Skin epidermis (tissue), 12 donors: ENCODE data around the gene FBXO2.
A peak's percentile ranks its signal among the peaks of the same experiment; 100 is the strongest.

ENCODE experiments used
- H3K27ac ChIP-seq, 21 experiments: fragments of 200-600 bp; sonication (generic) in 11 of 21; one replicate each; pipeline ENCODE4 v1.5.0; 2020; ENCODE audit warnings: mild to moderate bottlenecking in 3 of 21, inconsistent platforms in 2 of 21, moderate library complexity in 2 of 21
- H3K4me3 ChIP-seq, 7 experiments: fragments of 200-600 bp; sonication (generic) in 2 of 7; one replicate each; pipeline ENCODE4 v1.5.0; 2020; ENCODE audit warnings: inconsistent platforms in 2 of 7, mild to moderate bottlenecking in 2 of 7, moderate library complexity in 1 of 7

Gene FBXO2, protein sequence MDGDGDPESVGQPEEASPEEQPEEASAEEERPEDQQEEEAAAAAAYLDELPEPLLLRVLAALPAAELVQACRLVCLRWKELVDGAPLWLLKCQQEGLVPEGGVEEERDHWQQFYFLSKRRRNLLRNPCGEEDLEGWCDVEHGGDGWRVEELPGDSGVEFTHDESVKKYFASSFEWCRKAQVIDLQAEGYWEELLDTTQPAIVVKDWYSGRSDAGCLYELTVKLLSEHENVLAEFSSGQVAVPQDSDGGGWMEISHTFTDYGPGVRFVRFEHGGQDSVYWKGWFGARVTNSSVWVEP

GRCh38 chr1:11654137-11654938, at the start of gene FBXO2, which contains the start of gene FBXO44:
TSS of gene FBXO2 (minus strand) at chr1:11654429. CDS start at chr1:11654340, 89 bp downstream.
TSS of gene FBXO44 (plus strand) at chr1:11654877. CDS start at chr1:11655836, 959 bp downstream.
- peak within 1 kb of the TSS in 19 of 21 experiments; percentile 4 to 87 (median 69) for H3K27ac ChIP-seq
- peak within 1 kb of the TSS; percentile 56 to 83 (median 67) for H3K4me3 ChIP-seq

DNA sequence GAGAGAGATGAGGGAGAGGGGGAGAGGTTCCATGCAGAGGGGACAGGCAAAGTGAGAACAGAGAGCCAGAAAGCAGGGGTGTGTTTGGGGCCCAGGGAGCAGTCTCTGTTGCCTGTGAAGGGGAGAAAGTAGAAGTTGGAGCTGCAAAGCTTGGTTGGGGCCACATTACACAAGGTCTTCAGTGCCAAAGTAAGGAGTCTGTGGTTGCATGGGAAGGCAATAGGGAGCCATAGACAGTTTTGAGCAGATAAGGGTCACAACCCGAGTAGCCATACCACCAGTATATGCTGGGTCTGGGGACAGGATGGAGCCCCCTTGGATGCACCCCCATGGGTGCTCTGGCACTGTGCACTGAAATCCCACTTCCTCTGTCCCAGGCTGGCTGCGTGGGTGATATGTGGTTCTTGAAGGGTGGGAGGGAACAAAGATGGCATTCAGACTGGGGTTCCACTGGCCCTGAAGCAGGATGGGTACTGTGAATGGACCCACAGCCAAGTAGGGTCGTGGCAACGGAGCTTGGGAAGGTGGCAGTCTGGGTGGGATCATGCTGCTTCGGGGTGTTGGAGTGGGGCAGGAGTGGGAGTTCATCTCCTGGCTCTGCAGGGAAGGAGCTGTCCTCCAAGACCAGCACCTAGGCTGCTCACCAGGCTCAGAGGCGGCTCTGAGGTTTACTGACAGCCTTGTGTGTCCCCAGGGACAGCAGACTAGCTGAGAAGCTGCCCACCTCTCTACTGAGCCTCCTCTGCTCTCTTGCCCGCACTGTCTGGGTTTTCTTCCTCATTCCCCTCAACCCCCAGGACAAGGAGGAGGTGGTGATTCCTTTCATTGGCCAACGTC, 49.3 kb upstream of the FBXO2 start:
- Histone ChIP-seq H3K27ac (no peak overlapping the region), H3K4me3 (no peak overlapping the region)

GRCh38 chr1:11701981-11702803, 48.0 kb upstream of the FBXO2 start:
- no peak overlapping the region for H3K4me3 ChIP-seq
- H3K27ac ChIP-seq: no peak overlapping the region

DNA sequence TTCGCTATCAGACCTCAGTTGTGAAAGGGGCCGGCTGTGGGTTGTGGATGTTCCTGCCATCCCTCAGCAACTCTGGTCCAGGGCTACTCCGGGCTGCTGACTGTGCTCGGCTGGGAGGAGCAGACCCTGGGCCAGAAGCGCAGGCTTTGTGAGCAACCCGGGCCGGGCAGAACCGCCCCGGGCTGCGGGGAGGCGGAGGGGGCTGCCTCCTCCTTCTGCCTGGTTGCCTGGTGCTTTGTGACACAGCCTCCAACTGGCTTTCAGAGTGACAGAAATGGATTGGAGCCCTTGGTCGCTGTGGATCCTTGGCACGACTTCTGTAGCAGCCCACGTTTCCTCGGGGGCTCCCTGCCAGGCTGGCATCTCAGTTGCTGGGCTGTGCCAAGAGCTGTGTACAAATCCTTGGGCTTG, 47.3 kb upstream of the FBXO2 start:
- no peak overlapping the region for H3K27ac ChIP-seq
- H3K4me3 ChIP-seq: no peak overlapping the region

DNA sequence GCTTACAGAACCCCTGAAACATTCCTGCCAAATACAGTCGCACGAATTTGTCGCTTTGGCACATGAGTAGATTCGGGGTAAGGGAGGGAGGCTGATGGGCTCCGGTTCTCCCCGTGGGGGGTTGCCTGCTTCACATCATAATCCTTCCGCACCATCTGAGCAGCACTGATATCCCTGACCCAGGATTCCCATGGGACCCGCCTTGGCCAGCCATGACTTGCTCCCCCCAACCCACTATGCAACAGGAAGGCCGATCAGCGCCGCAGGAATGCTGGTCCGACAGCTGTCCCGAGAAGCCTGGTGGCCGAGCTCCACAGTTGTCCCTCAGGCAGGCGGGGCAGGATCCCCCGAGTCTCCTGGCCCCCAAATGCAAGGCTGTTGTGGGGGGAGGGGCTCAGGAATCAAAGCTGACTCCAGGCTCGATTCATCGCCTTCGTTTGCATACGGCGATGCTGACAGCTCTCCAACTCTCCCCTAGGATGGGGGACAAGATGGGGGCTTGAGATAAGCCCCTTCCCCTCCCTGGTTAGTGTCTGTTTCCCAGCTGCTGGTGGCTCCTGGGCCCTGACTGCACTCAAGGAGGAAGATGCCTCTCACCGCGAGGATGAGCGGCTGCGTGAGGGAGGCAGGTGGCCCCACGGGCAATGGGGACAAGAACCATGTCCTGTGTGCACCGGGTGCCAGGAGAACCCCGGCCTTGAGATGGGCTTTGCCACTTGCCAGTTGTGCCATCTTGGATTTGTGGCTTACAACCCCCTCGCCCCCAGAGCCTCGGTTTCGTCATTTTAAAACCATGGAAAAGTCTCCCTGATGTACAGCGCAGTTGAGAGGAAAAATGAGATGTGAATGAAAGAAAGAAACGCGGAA, 46.6 kb upstream of the FBXO2 start:
- Histone ChIP-seq H3K4me3 (no peak overlapping the region), H3K27ac (no peak overlapping the region)

DNA sequence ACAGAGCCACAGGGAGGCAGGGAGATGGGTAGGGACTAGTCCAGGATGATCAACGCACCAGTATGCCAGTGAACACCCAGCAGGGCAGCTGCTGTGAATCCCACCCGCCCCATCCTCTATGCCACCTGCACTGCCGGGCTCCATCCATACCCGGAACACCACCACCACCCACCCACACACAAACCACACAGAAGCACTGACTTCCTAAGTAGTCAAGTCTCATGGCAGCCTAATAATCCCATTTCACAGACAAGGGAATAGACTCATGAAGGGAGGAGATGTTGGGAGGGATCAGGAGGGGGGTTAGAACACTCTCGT, 43.6 kb upstream of the FBXO2 start:
- Histone ChIP-seq H3K27ac (no peak overlapping the region), H3K4me3 (no peak overlapping the region)

DNA sequence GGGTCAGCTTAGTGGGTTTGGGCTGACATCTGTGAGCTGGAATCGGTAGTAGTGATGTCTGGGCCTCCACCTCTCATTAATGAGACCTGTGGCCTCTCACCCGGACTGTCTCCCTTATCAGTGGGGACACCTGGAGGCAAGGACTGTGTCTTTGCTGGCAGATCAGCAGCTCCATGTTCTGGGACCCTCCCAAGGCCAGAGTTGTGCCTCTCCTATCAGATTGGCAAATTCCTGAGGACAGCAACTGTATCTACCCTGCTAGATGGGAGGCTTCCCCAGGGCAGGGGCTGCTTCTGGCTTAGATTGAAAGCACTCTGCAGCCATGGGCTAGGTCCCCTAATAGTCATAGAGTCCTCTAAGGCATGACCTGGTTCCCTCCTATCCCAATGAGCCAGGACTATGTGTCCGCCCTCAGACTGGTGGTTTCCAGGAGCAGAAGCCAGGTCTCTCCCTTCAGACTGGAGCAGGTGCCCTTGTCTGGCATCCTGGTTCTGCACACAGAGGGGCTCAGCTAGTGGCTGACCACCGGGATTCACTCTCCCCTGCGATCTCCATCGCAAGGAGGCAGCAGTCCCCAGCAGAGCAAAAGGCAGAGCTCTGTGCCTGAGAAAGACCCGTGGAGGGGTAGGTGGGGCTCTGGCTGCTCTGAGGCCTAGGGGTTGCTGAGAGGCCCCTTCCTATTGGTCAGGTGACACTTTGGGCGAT, 43.1 kb upstream of the FBXO2 start:
- H3K27ac ChIP-seq: no peak overlapping the region
- H3K4me3 ChIP-seq: no peak overlapping the region

GRCh38 chr1:11695861-11696260, 41.6 kb upstream of the FBXO2 start:
- Histone ChIP-seq H3K27ac (no peak overlapping the region), H3K4me3 (no peak overlapping the region)

DNA sequence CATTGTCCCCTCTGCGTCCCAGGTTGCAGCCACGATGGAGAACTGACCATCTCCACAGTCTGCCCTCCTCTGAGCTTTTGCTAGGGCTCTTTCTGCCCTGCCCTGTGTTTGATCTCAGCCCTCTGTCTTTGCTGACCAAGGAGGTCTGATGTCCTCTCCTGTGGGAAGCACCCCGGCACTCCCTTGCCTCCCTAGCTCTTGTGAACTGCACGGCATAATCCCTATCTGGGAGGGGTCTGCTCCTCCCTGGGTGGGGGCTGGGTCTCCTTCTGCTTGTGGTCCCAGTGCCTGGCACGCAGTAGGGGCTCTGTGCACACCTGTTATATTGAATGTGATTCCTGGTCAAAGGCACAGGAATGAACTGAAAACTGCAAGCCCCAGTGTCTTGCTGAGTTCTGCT, 39.7 kb upstream of the FBXO2 start:
- no peak overlapping the region for H3K4me3 ChIP-seq
- no peak overlapping the region for H3K27ac ChIP-seq

GRCh38 chr1:11693024-11693590, 38.9 kb upstream of the FBXO2 start:
- no peak overlapping the region for H3K27ac ChIP-seq
- no peak overlapping the region for H3K4me3 ChIP-seq

- Histone ChIP-seq H3K27ac (no peak overlapping the region), H3K4me3 (peak overlapping the region in 6 of 7 experiments; percentile 14 to 47 (median 28))
These were observed 37.9 kb upstream of the FBXO2 start for GRCh38 chr1:11691928-11692711.

- peak within 1 kb of the TSS in 1 of 21 experiments; percentile 37 for H3K27ac ChIP-seq
- peak within 1 kb of the TSS in 6 of 7 experiments; percentile 14 to 47 (median 28) for H3K4me3 ChIP-seq
These were observed 37.2 kb upstream of the FBXO2 start, which contains the start of gene DRAXIN for GRCh38 chr1:11691302-11691914. TSS of gene DRAXIN (plus strand) at chr1:11691710. CDS start at chr1:11706259, 14,549 bp downstream.

GRCh38 chr1:11690397-11691301, 36.4 kb upstream of the FBXO2 start:
- H3K27ac ChIP-seq: peak overlapping the region in 1 of 21 experiments; percentile 37
- peak overlapping the region in 6 of 7 experiments; percentile 14 to 47 (median 28) for H3K4me3 ChIP-seq

GRCh38 chr1:11688506-11688905, 34.3 kb upstream of the FBXO2 start:
- no peak overlapping the region for H3K4me3 ChIP-seq
- H3K27ac ChIP-seq: no peak overlapping the region

- no peak overlapping the region for H3K4me3 ChIP-seq
- no peak overlapping the region for H3K27ac ChIP-seq
These were observed 31.1 kb upstream of the FBXO2 start for GRCh38 chr1:11685210-11685752.
